UCSD-AML1 (cell line): ENCODE results near the gene SSR1.
"Not testable (repeated sequence)": the region's sequence is repeated elsewhere in the genome, so short reads cannot be mapped to it uniquely, and the experiment has no call there.

ENCODE experiments used
- DNase-seq: peaks from one replicate; lab custom pipeline; 2025; ENCODE audit not compliant: unreplicated experiment; lab: John Stamatoyannopoulos, UW

SSR1 gene

DNA sequence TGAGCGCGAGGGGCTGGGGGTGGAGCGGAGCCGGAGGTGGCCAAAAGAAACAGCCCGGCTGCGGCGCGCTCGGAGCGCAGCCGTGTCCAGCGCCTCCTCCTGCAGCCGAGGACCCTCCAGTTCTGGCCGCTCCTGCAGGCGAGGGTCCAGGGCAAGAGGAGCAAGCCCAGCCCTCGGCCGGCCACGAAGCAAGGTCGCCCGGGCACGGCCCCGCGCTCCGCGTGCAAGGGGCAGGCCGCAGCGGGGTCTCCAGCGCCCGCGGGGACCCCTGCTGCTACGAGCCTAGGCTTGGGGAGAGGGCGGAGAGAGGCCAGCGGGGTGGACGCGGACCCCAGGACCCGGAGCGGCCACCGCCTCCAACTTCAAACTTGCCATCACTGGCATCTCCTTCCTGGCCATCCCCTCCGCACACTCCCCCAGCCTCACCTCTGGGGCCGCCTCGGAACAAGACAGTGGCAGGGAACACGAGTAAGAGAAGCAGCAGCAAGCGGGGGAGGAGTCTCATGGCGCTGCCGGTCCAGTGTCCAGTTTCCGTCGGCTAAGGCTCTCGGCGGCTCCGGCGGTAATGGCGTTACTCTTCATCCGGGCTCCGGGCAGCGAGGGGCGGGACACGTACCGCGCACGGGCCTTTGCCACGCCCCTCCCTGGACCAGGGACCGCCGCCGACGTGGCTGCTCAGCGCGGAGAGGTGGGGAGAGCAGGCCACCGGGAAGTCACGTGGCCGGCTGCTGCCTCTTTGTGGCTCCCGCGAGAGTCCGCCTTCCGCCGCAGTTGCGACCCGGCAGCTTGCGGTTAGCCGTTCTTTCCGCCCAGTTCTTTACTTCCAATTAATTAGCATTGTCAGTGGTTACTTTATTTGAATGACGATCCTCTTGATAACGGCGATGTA lies at the start of gene SSR1:
SSR1 (minus strand) TSS at position 584 of the 889 bp plus-strand sequence; CDS start at position 505, 79 bp downstream.
- peak; percentile 99 for DNase-seq

- not testable (repeated sequence) for DNase-seq
These were observed 38.9 kb upstream of the SSR1 start for GRCh38 chr6:7351916-7352315.

DNA sequence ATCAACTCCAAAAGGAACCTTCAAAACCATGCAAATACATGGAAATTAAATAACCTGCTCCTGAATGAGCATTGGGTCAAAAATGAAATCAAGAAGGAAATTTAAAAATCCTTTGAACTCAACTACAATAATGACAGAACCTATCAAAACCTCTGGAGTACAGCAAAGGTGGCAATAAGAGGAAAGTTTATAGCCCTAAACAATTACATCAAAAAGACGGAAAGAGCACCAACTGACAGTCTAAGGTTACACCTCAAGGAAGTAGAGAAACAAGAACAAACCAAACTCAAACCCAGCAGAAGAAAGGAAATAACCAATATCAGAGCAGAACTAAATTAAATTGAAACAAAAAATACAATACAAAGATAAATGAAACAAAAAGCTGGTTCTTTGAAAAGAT lies 37.6 kb upstream of the SSR1 start:
- DNase-seq = not testable (repeated sequence)

- not testable (repeated sequence) for DNase-seq
These were observed 34.6 kb upstream of the SSR1 start for GRCh38 chr6:7347551-7347997.

- DNase-seq = not testable (repeated sequence)
These were observed 31.9 kb upstream of the SSR1 start for GRCh38 chr6:7344773-7345450.

DNA sequence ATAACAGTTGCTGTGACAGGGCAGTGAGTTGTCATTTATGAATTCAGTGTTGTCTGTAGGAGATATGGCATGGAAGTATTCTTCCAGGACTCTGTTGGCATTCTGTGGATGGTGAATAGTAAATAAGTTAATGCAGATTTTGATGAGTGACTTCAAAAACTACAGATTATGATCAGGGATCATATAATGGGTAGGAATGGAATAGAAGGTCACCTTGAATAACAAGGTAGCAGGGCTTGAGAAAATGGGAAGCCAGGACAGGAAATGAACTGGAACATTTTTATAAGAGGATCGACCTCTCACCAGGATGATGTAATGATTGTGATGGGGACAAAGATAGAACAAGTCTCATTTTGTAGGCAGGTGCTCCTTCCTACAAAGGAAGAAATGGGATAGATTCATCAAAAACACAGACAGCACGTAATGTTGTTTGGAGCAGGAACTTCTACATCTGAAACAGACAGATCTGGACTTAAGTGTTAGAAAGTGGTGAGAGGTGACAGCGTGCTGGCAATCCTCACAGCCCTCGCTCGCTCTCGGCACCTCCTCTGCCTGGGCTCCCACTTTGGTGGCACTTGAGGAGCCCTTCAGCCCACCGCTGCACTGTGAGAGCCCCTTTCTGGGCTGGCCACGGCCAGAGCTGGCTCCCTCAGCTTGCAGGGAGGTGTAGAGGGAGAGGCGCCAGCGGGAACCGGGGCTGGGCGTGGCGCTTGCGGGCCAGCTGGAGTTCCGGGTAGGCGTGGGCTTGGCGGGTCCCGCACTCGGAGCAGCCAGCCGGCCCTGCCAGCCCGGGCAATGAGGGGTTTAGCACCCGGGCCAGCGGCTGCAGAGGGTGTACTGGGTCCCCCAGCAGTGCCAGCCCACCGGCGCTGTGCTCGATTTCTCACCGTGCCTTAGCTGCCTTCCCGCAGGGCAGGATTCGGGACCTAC lies 30.8 kb upstream of the SSR1 start:
- no peak for DNase-seq

DNA sequence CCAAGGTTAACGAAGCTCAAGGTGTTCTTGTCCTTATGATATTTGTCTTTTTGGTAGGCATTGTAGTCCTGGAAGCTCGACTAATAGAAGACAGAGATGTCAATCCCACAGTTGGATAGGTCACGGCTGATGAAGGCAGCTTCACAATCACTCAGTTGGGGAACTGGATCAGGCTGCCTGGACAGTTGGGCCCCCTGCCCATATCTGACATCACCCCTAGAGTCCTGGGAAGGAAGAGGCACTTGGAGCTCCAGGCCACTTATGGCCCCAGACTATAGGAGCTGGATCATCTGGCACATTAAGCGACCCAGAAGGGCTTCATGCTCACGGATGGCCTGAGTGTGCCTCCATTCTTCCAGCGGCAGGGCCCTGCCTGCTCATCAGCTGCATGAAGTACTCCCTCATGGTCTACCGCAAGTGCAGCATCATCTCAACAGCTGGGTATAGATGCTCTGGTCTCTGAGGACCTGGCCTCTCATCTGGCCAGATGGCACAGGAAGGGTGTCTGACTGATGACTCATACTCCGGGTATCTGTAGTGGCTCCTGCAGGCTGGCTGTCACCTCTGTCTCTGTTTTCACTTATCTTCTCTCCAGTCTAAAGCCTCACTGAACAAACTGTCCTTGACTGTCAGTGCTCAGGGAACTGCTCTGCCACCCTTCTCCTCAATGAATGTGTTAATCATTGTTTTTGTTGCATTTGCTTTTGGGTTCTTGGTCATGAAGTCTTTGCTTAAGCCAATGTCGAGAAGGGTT lies 29.2 kb upstream of the SSR1 start:
- no peak for DNase-seq

GRCh38 chr6:7341271-7341670 lies 28.3 kb upstream of the SSR1 start:
- DNase-seq = no peak

DNA sequence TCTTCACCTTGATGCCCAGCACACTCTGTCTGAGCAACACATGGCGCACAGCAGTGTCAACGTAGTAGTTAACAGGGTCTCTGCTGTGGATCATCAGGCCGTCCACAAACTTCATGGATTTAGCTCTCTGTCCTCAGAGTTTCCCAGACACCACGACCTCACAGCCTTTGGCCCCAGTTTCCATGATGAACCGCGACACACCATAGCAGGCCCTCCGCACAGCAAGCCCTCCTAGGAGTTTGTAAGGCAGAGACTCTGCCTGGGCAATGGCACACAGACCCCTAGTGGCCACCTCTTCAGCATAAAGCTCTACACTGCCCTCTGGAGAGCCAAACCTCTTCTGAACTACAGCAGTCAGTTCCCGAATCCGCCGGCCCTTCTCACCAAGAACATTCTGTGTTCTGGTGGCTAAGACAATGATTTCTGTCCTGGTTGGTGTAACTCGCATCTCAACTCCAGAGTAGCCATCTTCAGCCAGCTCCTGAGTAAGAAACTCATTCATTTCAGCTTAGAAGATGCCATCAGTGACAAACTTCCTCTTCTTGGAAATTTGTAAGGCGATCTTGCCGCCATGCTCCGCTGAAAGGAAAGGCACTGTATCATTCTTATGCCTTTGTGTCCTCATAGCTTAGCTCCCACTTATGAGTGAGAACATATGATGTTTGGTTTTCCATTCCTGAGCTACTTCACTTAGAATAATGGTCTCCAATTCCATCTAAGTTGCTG lies 26.2 kb upstream of the SSR1 start:
- DNase-seq = peak; percentile 52

DNA sequence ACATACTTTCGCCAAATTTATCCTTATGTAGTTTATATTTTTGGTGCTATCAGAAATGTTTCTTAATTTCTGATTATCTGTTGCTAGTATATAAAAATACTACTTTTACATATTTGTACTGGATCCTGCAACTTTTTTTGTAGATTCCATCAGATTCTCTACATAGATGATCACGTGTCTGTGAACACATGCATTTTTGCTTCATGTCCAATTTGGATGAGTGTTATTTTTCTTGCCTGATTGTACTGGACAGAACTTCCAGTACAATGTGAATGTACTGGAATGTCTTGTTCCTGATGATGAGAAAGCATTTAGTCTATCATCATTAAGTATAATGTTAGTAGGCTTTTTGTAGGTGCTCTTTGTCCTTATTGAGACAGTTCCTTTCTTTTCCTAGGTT lies 25.0 kb upstream of the SSR1 start:
- no peak for DNase-seq

DNA sequence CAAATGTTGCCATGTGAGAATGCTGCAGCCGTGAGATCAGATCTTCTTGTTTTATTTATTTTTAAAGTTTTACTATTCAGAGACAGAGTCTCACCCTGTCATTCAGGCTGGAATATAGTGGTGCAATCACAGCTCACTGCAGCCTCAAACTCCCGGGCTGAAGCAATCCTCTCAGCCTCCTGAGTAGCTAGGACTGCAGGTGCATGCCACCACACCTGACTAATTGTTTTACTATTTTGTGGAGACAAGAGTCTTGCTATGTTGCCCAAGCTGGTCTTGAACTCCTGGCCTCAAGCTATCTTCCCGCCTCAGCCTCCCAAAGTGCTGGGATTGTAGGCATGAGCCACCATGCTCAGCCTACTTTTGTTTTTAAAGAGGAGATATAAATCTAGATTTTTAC lies 22.5 kb upstream of the SSR1 start:
- DNase-seq = no peak

GRCh38 chr6:7334685-7335084 lies 21.7 kb upstream of the SSR1 start:
- no peak for DNase-seq

GRCh38 chr6:7332090-7332745 lies 19.2 kb upstream of the SSR1 start:
- no peak for DNase-seq

DNA sequence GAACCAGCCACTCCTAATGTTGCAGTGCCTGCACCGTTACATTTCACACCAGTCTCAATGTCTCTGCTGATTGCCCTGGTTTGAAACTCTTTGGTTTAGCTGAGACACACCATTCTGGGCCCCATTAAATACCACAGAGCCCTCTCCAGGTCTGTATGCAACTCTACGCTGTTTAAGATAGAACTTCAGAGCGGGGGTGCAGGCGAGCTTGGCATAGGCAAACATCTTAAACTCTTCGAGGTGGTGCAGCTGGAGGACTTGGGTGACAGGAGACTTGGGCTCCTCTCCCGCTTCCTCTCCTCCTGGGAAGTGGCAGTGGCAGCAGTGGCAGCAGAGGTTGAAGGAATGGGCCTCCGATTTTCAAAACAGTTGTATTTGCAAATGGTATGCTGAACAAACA lies 18.5 kb upstream of the SSR1 start:
- no peak for DNase-seq

- DNase-seq = no peak
These were observed 15.2 kb upstream of the SSR1 start for GRCh38 chr6:7328243-7328642.

DNA sequence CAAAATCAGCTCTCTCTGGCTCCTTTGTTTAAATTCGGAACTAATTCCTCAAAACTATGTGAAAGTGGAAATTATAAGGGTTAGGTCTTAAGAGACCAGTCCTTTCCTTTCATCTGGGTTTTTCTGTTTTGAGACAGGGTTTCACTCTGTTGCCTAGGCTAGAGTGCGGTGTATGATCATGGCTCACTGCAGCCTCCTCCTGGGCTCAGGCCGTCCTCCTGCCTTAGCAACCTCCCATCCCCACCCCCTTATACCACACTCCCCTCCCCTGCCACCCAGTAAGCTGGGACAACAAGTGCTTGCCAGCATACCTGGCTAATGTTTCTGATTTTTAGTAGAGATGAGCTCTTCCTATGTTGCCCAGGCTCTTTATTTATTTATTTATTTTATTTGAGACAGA lies 12.8 kb upstream of the SSR1 start:
- DNase-seq = no peak

GRCh38 chr6:7324520-7324919 lies 11.5 kb upstream of the SSR1 start:
- peak; percentile 40 for DNase-seq

- DNase-seq = no peak
These were observed 10.1 kb upstream of the SSR1 start for GRCh38 chr6:7323074-7323473.

DNA sequence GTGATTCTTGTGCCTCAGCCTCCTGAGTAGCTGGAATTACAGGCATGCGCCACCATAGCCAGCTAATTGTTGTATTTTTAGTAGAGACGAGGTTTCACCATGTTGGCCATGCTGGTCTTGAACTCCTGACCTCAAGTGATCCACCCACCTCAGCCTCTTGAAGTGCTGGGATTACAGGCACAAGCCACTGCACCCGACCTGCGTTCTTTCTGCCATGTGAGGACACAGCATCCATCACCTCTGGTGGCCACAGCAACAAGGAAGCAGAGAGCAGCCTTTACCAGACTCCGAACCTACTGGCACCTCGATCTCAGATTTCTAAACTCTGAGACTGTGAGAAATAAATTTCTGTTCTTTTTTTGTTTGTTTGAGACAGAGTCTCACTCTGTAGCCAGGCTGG lies 8.9 kb upstream of the SSR1 start:
- not testable (repeated sequence) for DNase-seq
